ENCODE measurements around the gene UQCRQ.

Gene UQCRQ

DNA sequence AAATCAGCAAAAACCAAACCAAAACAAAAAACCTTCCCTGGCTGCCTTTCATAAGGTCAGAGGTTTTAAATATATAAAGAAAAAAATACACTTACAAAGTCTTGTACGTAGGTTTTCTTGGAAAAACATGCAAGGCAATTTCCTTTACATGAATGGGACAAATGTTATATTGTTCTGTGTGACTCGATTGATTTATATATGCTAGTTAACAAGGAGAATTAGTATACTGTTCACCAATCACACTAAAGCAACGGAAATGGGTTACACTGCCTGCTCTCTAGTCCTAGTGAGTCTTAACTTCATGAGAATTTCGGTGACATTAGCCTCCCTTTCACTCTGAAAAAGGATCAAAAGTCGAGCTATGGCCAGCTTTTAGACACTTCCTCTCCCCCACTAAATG is 5.7 kb upstream of the UQCRQ start:
- no peaks in the 10 kb centered on the region for H3F3A ChIP-seq (ENCODE audit: insufficient read depth, low read length)
- no peaks in the 10 kb centered on the region for H4K20me1 ChIP-seq (ENCODE audit: insufficient read depth, low read length)
- no peak for TF ChIP-seq EZH2 (IDR thresholded peaks at IDR 0.05; ENCODE audit: borderline replicate concordance, low read length)
- TF ChIP-seq, protein P1, sequence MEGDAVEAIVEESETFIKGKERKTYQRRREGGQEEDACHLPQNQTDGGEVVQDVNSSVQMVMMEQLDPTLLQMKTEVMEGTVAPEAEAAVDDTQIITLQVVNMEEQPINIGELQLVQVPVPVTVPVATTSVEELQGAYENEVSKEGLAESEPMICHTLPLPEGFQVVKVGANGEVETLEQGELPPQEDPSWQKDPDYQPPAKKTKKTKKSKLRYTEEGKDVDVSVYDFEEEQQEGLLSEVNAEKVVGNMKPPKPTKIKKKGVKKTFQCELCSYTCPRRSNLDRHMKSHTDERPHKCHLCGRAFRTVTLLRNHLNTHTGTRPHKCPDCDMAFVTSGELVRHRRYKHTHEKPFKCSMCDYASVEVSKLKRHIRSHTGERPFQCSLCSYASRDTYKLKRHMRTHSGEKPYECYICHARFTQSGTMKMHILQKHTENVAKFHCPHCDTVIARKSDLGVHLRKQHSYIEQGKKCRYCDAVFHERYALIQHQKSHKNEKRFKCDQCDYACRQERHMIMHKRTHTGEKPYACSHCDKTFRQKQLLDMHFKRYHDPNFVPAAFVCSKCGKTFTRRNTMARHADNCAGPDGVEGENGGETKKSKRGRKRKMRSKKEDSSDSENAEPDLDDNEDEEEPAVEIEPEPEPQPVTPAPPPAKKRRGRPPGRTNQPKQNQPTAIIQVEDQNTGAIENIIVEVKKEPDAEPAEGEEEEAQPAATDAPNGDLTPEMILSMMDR (IDR thresholded peaks at IDR 0.05; ENCODE audit: low read length) = no peak

DNA sequence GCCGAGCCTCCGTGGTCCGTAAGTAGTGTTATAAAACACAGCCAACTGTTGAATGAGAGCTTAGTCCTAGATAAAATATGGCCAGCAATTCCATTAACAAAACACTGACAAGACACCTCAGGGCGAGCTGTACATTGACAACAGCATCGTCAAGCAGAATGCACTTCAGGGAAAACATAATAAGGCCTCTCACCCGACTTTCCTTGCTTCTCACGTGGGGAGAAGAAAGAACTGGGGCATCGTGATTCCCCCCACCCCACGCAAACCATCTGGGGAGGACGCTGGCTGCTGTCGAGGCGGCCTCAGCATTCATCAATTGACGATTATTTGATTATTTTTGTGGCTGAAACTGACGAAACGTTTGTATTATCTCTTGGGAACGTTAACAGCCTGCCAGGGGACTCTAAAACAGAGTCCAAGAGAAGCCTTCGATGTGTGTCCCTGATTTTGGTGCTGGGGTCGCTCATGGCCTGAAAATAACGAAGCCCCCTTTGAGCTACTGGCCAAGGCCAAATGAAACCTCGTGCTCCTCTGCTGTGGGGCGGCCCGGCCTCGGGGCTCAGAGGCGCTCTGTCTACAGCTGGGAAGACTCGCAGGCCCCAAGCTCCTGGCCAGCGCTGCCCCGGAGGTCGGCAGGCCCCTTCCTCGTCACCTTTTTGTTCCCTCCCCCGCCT is 637 bp upstream of the UQCRQ start:
- Histone ChIP-seq H3K4me3 (ENCODE audit: low read depth, low read length, poor library complexity, severe bottlenecking) (peak overlapping the region; percentile 93), H4K20me1 (ENCODE audit: insufficient read depth, low read length) (no peaks in the 10 kb centered on the region), H3K27ac (ENCODE audit: low read depth, low read length, poor library complexity, severe bottlenecking) (no peak overlapping the region), H3K4me1 (ENCODE audit: insufficient read depth, low read length, severe bottlenecking) (peaks cover 15% of the 10 kb centered on the region), H3K36me3 (ENCODE audit: insufficient read depth, low read length) (peaks cover 26% of the 10 kb centered on the region), H3K9ac (ENCODE audit: low read length) (peak overlapping the region; percentile 91), H3K9me3 (ENCODE audit: low read length) (no peaks in the 10 kb centered on the region), H3K27me3 (ENCODE audit: insufficient read depth, low read length) (no peaks in the 10 kb centered on the region), H3K4me2 (ENCODE audit: low read length) (peak overlapping the region; percentile 81), H3K79me2 (ENCODE audit: insufficient read depth, low read length) (0 out of 2 replicates have a peak, but pooled peaks cover 5% of the 10 kb centered on the region), H2AFZ (ENCODE audit: low read length) (peak overlapping the region; percentile 42; the same call in 1 of the 2 replicates), H3K9me2 (ENCODE audit: low read depth, low read length) (no peaks in the 10 kb centered on the region), H3F3A (ENCODE audit: insufficient read depth, low read length) (no peaks in the 10 kb centered on the region)
- no peak for TF ChIP-seq EZH2 (IDR thresholded peaks at IDR 0.05; ENCODE audit: borderline replicate concordance, low read length)
- TF ChIP-seq, protein P1 (IDR thresholded peaks at IDR 0.05; ENCODE audit: low read length) = no peak

More for the DNA sequence above, 5.7 kb upstream of the UQCRQ start:
- no peak overlapping the region for H3K4me2 ChIP-seq (ENCODE audit: low read length)
- no peak overlapping the region for H2AFZ ChIP-seq (ENCODE audit: low read length)
- H3K9me3 ChIP-seq (ENCODE audit: low read length) = no peaks in the 10 kb centered on the region
- no peaks in the 10 kb centered on the region for H3K79me2 ChIP-seq (ENCODE audit: insufficient read depth, low read length)
- H3K4me3 ChIP-seq (ENCODE audit: low read depth, low read length, poor library complexity, severe bottlenecking) = no peak overlapping the region
- no peaks in the 10 kb centered on the region for H3K36me3 ChIP-seq (ENCODE audit: insufficient read depth, low read length)
- no peaks in the 10 kb centered on the region; the same call in 1 of the 2 replicates for H3K27me3 ChIP-seq (ENCODE audit: insufficient read depth, low read length)
- no peak overlapping the region for H3K27ac ChIP-seq (ENCODE audit: low read depth, low read length, poor library complexity, severe bottlenecking)
- H3K4me1 ChIP-seq (ENCODE audit: insufficient read depth, low read length, severe bottlenecking) = peaks cover 4% of the 10 kb centered on the region
- H3K9me2 ChIP-seq (ENCODE audit: low read depth, low read length) = no peaks in the 10 kb centered on the region
- no peak overlapping the region for H3K9ac ChIP-seq (ENCODE audit: low read length)

DNA sequence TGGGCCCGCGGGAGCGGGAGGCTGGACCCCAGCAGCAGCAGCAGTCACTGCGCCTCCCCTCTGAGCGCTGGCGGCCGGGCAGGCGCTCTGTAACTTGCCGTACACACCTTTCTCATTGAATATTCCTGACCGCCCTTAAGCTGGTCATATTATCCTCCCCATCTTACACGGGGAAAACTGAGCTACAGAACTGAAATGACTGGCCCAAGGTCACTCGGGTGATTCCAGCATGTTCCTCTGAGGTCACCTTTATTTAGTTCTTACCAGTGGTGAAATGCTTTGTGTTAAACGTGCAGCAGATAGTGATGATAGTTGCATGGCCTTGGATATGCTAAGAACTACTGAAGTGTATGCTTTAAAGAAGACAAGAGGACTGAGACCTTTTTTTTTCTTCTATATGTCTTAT is 607 bp downstream of the UQCRQ start:
- H3K9me3 ChIP-seq (ENCODE audit: low read length) = no peaks in the 10 kb centered on the region
- no peak overlapping the region for H2AFZ ChIP-seq (ENCODE audit: low read length)
- no peaks in the 10 kb centered on the region for H3K27me3 ChIP-seq (ENCODE audit: insufficient read depth, low read length)
- H3F3A ChIP-seq (ENCODE audit: insufficient read depth, low read length) = no peaks in the 10 kb centered on the region
- peaks cover 15% of the 10 kb centered on the region for H3K4me1 ChIP-seq (ENCODE audit: insufficient read depth, low read length, severe bottlenecking)
- H3K4me2 ChIP-seq (ENCODE audit: low read length) = peak overlapping the region; percentile 81
- peak overlapping the region; percentile 93 for H3K4me3 ChIP-seq (ENCODE audit: low read depth, low read length, poor library complexity, severe bottlenecking)
- TF ChIP-seq, protein P1 (IDR thresholded peaks at IDR 0.05; ENCODE audit: low read length) = no peak
- no peak for TF ChIP-seq EZH2 (IDR thresholded peaks at IDR 0.05; ENCODE audit: borderline replicate concordance, low read length)
- H3K9ac ChIP-seq (ENCODE audit: low read length) = peak overlapping the region; percentile 91
- H3K27ac ChIP-seq (ENCODE audit: low read depth, low read length, poor library complexity, severe bottlenecking) = peak overlapping the region; percentile 48
- H3K79me2 ChIP-seq (ENCODE audit: insufficient read depth, low read length) = 0 out of 2 replicates have a peak, but pooled peaks cover 5% of the 10 kb centered on the region
- H3K9me2 ChIP-seq (ENCODE audit: low read depth, low read length) = no peaks in the 10 kb centered on the region
- peaks cover 38% of the 10 kb centered on the region for H3K36me3 ChIP-seq (ENCODE audit: insufficient read depth, low read length)
- no peaks in the 10 kb centered on the region for H4K20me1 ChIP-seq (ENCODE audit: insufficient read depth, low read length)

Data from OCI-LY1 (cell line).